Mesenteric fat pad (tissue), 1 donor: Measurements from ENCODE around the gene AMOT. TPM values are rescaled to one million over a fixed set of nuclear protein-coding genes. Genes with fewer than 3 reads are reported as not detected.

Experiments
- DNase-seq: peaks from one replicate; pipeline ENCODE4 v3.0.0-alpha.2; 2020; ENCODE audit warnings: low spot score
- total RNA-seq: library from RNA; stranded (reverse); fragmentation: NEBNext Ultra II Directional; extraction: Animal tissue kit (Norgen Biotek cat#: 25700); gene quantifications from one replicate; pipeline ENCODE4 v1.2.1, GENCODE V29; 2021
- donor health status: DM: yes; HTN: yes; CAD: no.

AMOT gene
- total RNA-seq, 1 donor from 2014 or later, result 3.8 TPM

- no peak for DNase-seq
Measured at GRCh38 chrX:112841114-112841819, 636 bp upstream of the AMOT start.

GRCh38 chrX:112839856-112840255, 775 bp downstream of the AMOT start:
- DNase-seq, result no peak

GRCh38 chrX:112837531-112837930, 3.1 kb downstream of the AMOT start:
- DNase-seq, result no peak

- DNase-seq, result no peak
Measured at GRCh38 chrX:112835019-112835418, 5.6 kb downstream of the AMOT start.

- no peak for DNase-seq
Measured at GRCh38 chrX:112834031-112834845, 6.4 kb downstream of the AMOT start.

GRCh38 chrX:112832481-112833095, 8.0 kb downstream of the AMOT start:
- no peak for DNase-seq

- DNase-seq, result no peak
Measured at GRCh38 chrX:112830540-112830939, 10.1 kb downstream of the AMOT start.

GRCh38 chrX:112827292-112827903, 13.2 kb downstream of the AMOT start:
- no peak for DNase-seq

- no peak for DNase-seq
Measured at GRCh38 chrX:112826023-112826422, 14.6 kb downstream of the AMOT start.

- no peak for DNase-seq
Measured at GRCh38 chrX:112822892-112823291, 17.7 kb downstream of the AMOT start.

GRCh38 chrX:112820364-112821268, 20.0 kb downstream of the AMOT start:
- DNase-seq, result no peak

GRCh38 chrX:112819813-112820212, 20.8 kb downstream of the AMOT start:
- DNase-seq, result no peak

- DNase-seq, result no peak
Measured at GRCh38 chrX:112819008-112819640, 21.5 kb downstream of the AMOT start.

GRCh38 chrX:112818114-112819007, 22.3 kb downstream of the AMOT start:
- no peak for DNase-seq

- no peak for DNase-seq
Measured at GRCh38 chrX:112816908-112817307, 23.7 kb downstream of the AMOT start.

- DNase-seq, result no peak
Measured at GRCh38 chrX:112814496-112814895, 26.1 kb downstream of the AMOT start.

- no peak for DNase-seq
Measured at GRCh38 chrX:112812741-112813140, 27.9 kb downstream of the AMOT start.

GRCh38 chrX:112808651-112809195, 31.9 kb downstream of the AMOT start:
- no peak for DNase-seq

GRCh38 chrX:112808007-112808406, 32.6 kb downstream of the AMOT start:
- no peak for DNase-seq
